GM12875 (cell line): ENCODE measurements around the gene AHCTF1.

Experiments used
- H3K4me3 ChIP-seq: one replicate; pipeline ENCODE4 v1.5.1; 2011; ENCODE audit warnings: low read depth, low read length, control low read depth
- CTCF ChIP-seq: IDR thresholded peaks from 2 replicates; pipeline ENCODE4 v1.5.1; 2011; ENCODE audit warnings: low read depth, mild to moderate bottlenecking, control low read depth, inconsistent platforms, low read length, moderate library complexity, borderline replicate concordance; ENCODE audit not compliant: insufficient read depth

The AHCTF1 gene

GRCh38 chr1:246792603-246793002 lies 139.1 kb downstream of the AHCTF1 start:
- H3K4me3 ChIP-seq: no peak overlapping the region
- no peak for TF ChIP-seq CTCF

- TF ChIP-seq CTCF: no peak
- H3K4me3 ChIP-seq: no peak overlapping the region
Measured at GRCh38 chr1:246791303-246791918, 140.3 kb downstream of the AHCTF1 start.

- no peak overlapping the region for H3K4me3 ChIP-seq
- TF ChIP-seq CTCF: no peak
Measured at GRCh38 chr1:246790833-246791232, 140.9 kb downstream of the AHCTF1 start.

GRCh38 chr1:246790364-246790763 lies 141.4 kb downstream of the AHCTF1 start:
- H3K4me3 ChIP-seq: no peak overlapping the region
- TF ChIP-seq CTCF: no peak

- TF ChIP-seq CTCF: no peak
- H3K4me3 ChIP-seq: no peak overlapping the region
Measured at GRCh38 chr1:246789454-246790339, 142.1 kb downstream of the AHCTF1 start.
